ENCODE results near the gene DUSP8.

Gene DUSP8

DNA sequence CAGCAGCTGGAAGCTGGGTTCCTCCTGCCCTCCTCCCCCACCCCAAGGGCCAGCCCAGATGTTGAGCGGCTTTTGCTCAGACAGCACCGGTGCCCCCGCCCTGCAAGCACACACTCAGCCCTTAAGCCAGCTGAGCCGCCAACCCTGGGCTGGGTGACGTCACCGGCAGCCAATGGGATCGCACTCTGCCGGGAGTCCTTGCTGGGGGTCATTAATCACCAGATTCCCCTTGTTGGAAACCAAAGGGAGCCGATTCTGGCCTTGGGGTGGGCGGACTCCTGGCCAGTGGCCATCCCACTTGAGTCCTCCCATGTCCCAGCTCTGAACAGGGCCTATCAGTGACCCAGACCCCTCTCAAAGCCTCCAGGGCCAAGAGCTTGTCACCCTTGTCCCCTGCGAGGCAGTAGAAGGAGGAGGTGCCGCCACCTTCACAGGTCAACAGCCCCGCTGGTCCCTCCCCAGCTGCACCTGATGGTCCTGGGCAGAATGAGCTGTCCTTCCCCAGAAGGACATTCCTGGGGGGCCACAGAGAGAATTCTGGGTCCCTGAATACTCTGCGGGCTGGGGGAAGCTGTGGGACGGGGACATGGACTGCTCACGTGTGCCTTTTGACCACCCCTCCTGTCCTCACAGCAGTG lies 7.4 kb downstream of the DUSP8 start:
- Histone ChIP-seq H3K4me1 (ENCODE audit: insufficient read depth, low read length) (peaks cover 12% of the 10 kb centered on the region), H3K4me3 (ENCODE audit: low read length) (no peak overlapping the region), H3K27me3 (ENCODE audit: insufficient read depth, low read length) (peaks cover 12% of the 10 kb centered on the region), H3K9me3 (ENCODE audit: insufficient read depth, low read depth, low read length) (no peaks in the 10 kb centered on the region), H3K9ac (ENCODE audit: low read depth, low read length) (no peak overlapping the region), H3K36me3 (ENCODE audit: insufficient read depth, low read length) (no peaks in the 10 kb centered on the region), H3K27ac (ENCODE audit: low read depth, low read length) (no peak overlapping the region)
- 33% methylated on average over 16 of the region's 16 CpGs for WGBS

DNA sequence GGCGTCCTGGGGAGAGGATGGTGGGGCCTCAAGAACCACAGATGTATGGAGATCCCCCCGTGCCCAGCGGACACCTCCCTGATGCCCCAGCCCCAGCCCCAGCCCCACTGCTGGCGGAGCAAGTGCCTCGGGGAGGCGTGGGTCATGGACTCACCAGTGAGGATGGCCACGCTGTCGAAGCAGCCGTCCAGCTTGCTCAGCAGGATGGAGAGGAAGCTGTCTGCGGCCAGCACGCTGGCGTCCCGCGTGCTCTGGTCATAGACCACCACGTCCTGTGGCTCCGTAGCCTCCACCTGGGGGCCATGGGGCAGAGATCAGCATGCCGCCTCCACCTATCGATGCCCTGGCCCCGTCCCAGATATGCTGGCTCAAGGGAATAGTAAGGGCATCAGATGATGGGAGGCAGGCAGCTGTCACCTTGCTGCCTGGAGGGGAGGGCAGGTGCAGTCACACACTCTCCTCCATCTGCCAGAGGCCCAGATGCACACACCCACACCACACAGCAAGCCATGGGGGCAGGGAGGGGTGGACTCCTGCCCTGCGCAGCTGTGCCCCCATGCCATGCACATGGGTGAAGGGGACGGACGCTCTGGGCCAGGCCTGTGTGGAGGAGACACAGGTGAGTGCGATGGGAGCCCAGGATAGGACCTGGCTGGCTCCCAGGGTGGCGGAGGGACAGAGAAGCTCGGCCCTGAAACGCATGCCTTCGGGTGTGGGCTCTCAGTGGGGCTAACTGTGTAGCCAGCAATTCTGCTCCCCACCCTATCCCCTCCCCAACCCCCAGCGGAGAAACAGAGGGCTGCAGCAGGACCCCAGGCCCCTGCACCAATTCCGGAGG lies 8.2 kb downstream of the DUSP8 start:
- Histone ChIP-seq H3K4me3 (ENCODE audit: low read length) (no peak overlapping the region), H3K9me3 (ENCODE audit: insufficient read depth, low read depth, low read length) (no peaks in the 10 kb centered on the region), H3K36me3 (ENCODE audit: insufficient read depth, low read length) (no peaks in the 10 kb centered on the region), H3K27me3 (ENCODE audit: insufficient read depth, low read length) (peaks cover 6% of the 10 kb centered on the region), H3K9ac (ENCODE audit: low read depth, low read length) (no peak overlapping the region), H3K27ac (ENCODE audit: low read depth, low read length) (no peak overlapping the region), H3K4me1 (ENCODE audit: insufficient read depth, low read length) (peaks cover 19% of the 10 kb centered on the region)
- WGBS: 79% methylated on average over 28 of the region's 29 CpGs

DNA sequence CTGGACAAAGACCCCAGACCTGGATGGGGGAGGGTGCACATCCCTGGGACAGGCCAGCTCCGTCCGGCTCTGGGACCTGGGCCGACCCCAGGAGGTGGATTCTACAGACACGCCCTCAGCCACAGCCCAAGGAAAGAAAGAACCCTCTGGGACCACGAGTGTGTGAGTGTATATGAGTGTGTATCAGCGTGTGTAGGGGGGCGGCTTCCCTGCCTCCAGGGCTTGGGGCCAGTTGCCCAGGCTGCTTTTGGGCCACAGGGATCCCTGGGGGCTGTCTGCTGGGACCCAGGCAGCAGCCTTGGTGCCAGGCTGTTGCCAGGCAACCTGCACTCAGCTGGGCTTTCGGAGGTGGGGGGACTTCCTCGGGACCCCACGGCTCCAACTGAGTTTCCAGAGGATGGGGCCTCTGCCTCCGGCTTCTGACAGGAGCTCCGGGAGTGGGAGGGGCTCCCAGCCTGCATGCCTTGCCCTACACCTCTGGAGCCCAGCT lies 8.9 kb downstream of the DUSP8 start:
- H3K9ac ChIP-seq (ENCODE audit: low read depth, low read length): no peak overlapping the region
- no peak overlapping the region for H3K27ac ChIP-seq (ENCODE audit: low read depth, low read length)
- no peaks in the 10 kb centered on the region for H3K9me3 ChIP-seq (ENCODE audit: insufficient read depth, low read depth, low read length)
- H3K4me1 ChIP-seq (ENCODE audit: insufficient read depth, low read length): peaks cover 21% of the 10 kb centered on the region
- 92% methylated on average over 12 of the region's 12 CpGs for WGBS
- H3K36me3 ChIP-seq (ENCODE audit: insufficient read depth, low read length): no peaks in the 10 kb centered on the region
- H3K27me3 ChIP-seq (ENCODE audit: insufficient read depth, low read length): peaks cover 7% of the 10 kb centered on the region; the same call in 1 of the 2 replicates
- no peak overlapping the region for H3K4me3 ChIP-seq (ENCODE audit: low read length)

DNA sequence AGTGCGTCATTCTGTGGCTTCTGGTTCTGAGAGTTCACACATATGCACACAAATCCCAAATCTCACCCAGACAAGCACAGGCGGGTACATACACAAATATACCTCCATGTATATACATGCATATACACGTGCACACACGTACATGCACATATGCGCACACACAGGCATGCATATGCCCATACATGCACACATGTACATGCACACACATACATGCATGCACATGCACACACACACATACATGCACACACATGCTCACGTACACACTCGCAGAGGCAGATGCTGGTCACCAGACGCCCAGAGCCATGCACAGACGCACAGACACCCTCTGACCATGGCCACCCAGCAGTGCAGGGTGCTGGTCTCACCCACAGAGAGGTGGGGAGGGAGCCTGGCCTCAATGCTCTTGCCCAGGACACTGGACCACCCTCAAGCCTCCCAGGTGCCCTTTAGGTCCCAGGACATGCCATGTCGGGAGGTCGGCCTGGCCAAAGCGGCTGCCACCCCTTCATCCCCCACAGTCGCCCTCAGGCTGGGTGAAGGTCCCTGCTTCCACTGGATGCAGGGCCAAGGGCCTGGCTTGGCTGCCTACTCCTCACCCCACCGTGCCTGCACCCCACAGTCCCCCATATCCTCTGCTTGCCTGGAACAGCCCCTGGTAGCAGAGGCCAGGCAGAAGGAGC lies 9.5 kb downstream of the DUSP8 start:
- Histone ChIP-seq H3K27me3 (ENCODE audit: insufficient read depth, low read length) (peaks cover 12% of the 10 kb centered on the region), H3K4me1 (ENCODE audit: insufficient read depth, low read length) (peaks cover 21% of the 10 kb centered on the region), H3K4me3 (ENCODE audit: low read length) (no peak overlapping the region), H3K36me3 (ENCODE audit: insufficient read depth, low read length) (no peaks in the 10 kb centered on the region), H3K27ac (ENCODE audit: low read depth, low read length) (no peak overlapping the region), H3K9me3 (ENCODE audit: insufficient read depth, low read depth, low read length) (no peaks in the 10 kb centered on the region), H3K9ac (ENCODE audit: low read depth, low read length) (no peak overlapping the region)
- WGBS: 94% methylated on average over 14 of the region's 14 CpGs

DNA sequence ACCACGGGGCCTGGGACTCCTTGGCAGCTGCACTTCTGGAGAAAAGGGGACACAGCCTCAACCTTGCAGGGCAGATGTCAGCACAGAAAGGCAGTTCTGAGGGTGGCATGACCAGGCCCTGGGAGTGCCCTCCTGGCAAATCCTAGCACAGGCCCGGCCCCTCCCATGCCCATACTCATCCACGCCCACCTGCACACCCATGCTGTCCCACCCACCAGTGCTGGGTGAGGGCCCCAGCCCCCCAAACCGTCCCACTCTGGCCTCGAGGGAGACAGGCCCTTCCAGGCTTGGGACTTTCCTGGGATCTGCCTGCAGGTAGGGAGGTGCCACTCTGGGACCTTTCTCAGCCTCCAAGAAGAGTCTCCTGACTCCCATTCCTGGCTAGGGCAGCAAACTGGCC lies 10.1 kb downstream of the DUSP8 start:
- WGBS: 91% methylated on average over 5 of the region's 5 CpGs
- Histone ChIP-seq H3K9me3 (ENCODE audit: insufficient read depth, low read depth, low read length) (no peaks in the 10 kb centered on the region), H3K9ac (ENCODE audit: low read depth, low read length) (no peak overlapping the region), H3K4me1 (ENCODE audit: insufficient read depth, low read length) (peaks cover 21% of the 10 kb centered on the region), H3K4me3 (ENCODE audit: low read length) (no peak overlapping the region), H3K27me3 (ENCODE audit: insufficient read depth, low read length) (peaks cover 18% of the 10 kb centered on the region), H3K27ac (ENCODE audit: low read depth, low read length) (no peak overlapping the region), H3K36me3 (ENCODE audit: insufficient read depth, low read length) (no peaks in the 10 kb centered on the region)

DNA sequence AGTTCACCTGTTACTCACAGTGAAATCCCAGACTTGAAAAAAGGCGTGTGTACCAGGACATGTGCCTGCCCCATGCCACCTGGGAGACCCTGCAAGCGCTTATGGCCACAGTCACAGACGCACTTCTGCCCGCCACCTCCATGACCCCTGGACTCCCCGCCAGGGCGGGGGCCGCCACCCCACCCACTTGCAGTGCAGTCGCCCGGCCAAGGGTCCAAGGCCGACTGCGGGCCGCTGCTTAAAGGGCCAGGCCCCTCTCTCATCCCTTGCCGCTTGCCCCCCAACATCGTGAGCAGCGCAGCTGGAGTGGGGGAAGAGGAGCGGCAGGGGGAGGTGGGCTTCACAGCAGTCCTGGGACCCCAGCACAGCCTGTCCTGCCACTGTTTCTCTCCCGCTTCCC lies 10.8 kb downstream of the DUSP8 start:
- H3K27me3 ChIP-seq (ENCODE audit: insufficient read depth, low read length): peaks cover 21% of the 10 kb centered on the region
- no peak overlapping the region for H3K4me3 ChIP-seq (ENCODE audit: low read length)
- H3K4me1 ChIP-seq (ENCODE audit: insufficient read depth, low read length): peaks cover 21% of the 10 kb centered on the region
- H3K27ac ChIP-seq (ENCODE audit: low read depth, low read length): no peak overlapping the region
- no peak overlapping the region for H3K9ac ChIP-seq (ENCODE audit: low read depth, low read length)
- H3K36me3 ChIP-seq (ENCODE audit: insufficient read depth, low read length): no peaks in the 10 kb centered on the region
- WGBS: 94% methylated on average over 17 of the region's 17 CpGs
- no peaks in the 10 kb centered on the region for H3K9me3 ChIP-seq (ENCODE audit: insufficient read depth, low read depth, low read length)

DNA sequence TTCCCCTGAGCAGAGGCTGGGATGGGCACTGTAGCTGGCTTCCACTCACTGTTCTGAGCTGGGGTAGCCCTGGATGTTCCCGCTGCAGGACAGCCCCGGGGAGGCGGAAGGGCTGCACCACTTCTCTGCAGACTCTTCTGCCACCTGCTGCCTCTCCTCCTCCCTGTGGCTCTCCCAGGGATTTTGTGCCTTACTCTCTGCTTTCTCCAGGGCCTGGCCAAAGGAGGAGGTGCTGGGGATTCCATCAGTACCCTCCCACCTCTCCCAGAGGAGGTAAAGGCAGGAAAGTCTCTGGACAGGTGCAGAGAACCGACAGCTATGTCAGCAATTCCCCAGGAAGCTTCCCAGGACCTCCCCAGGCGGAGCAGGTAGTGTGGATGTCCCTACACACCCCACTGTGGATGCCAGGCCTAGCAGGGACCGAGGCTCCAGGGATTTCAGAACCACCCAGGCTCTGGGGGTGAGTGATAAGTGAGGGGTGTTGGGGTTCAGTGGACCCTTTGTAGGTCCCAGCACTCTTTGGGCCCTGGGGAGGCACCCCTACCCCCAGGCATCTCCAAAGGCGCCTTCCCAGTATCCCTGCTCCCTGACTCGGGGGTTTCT lies 11.3 kb downstream of the DUSP8 start:
- Histone ChIP-seq H3K4me1 (ENCODE audit: insufficient read depth, low read length) (peaks cover 21% of the 10 kb centered on the region), H3K36me3 (ENCODE audit: insufficient read depth, low read length) (no peaks in the 10 kb centered on the region), H3K9ac (ENCODE audit: low read depth, low read length) (no peak overlapping the region), H3K27me3 (ENCODE audit: insufficient read depth, low read length) (peaks cover 25% of the 10 kb centered on the region), H3K4me3 (ENCODE audit: low read length) (no peak overlapping the region), H3K27ac (ENCODE audit: low read depth, low read length) (no peak overlapping the region), H3K9me3 (ENCODE audit: insufficient read depth, low read depth, low read length) (no peaks in the 10 kb centered on the region)
- 83% methylated on average over 7 of the region's 8 CpGs for WGBS

DNA sequence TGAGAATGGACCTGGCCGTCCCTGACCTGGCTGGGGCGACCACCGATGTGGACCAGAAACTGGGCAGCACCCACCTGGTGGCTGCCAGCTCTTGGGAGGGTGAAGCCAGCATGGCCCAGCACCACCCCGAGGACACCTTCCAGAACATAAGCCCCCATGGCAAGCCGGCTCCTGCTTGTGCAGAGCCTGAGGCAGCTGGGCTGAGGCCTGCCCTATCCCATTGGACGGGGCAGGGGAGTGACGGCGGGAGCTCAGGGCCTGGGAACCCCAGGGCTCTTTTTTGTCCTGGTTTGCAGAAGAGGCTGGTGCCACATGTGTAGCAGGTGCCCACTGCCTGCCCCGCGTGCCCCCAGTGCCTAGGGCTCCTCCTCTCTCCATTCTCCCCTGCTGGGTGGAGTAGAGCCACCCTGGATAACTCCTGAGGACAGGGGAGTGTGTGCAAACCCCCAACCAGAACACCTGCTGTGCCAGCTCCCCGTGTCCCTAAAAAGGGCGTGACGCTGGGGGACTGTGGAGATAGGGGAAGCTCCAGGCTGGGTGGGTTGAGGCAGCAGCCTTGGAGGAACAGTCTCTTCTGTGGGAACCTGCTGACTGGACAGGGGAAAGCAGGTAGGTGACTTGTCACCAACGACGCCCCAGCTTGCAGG lies 11.9 kb downstream of the DUSP8 start:
- Histone ChIP-seq H3K9me3 (ENCODE audit: insufficient read depth, low read depth, low read length) (no peaks in the 10 kb centered on the region), H3K4me3 (ENCODE audit: low read length) (no peak overlapping the region), H3K36me3 (ENCODE audit: insufficient read depth, low read length) (no peaks in the 10 kb centered on the region), H3K27ac (ENCODE audit: low read depth, low read length) (no peak overlapping the region), H3K9ac (ENCODE audit: low read depth, low read length) (no peak overlapping the region), H3K27me3 (ENCODE audit: insufficient read depth, low read length) (peaks cover 31% of the 10 kb centered on the region), H3K4me1 (ENCODE audit: insufficient read depth, low read length) (peaks cover 23% of the 10 kb centered on the region)
- 88% methylated on average over 15 of the region's 15 CpGs for WGBS

DNA sequence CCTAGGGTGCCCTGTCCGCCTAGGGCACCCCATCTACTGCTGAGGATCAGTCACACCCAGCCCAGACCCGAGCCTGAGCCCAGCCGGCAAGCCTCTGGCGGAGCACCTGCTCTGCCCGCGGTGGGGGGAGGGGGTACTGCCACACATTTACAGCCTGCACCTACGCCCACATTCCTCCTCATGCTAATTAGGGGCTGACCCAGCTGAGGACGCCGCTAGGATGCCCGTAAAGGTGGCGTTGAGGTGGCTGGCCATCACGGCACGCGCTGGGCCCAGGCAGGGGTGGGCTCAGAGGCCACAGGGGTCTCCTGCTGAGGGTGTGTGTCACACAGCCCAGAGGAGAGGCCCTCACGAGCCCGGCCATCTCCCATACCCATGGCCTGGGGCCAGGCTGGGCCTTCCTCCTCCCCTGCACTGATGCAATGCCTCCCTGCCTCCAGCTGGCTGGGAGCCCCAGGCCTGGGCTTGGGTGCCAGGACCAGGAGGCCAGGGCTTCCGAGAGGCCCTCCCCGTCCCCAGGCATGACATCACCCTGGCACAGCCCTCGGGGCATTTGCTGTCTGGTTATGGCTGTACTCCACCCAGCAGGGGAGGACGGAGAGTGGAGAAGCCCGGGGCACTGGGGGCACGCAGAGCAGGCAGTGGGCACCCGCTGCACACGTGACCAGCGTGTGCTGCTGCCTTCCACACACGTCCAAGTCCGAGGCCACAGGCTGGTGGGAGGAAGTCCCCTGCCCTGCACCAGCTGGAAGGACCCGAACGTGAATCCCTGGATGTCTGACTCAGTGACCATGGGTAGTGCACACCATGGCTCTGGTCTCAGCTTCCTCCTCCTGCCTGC lies 12.7 kb downstream of the DUSP8 start:
- H3K9me3 ChIP-seq (ENCODE audit: insufficient read depth, low read depth, low read length): no peaks in the 10 kb centered on the region
- no peak overlapping the region for H3K27ac ChIP-seq (ENCODE audit: low read depth, low read length)
- H3K27me3 ChIP-seq (ENCODE audit: insufficient read depth, low read length): peaks cover 31% of the 10 kb centered on the region
- no peak overlapping the region for H3K9ac ChIP-seq (ENCODE audit: low read depth, low read length)
- H3K4me3 ChIP-seq (ENCODE audit: low read length): no peak overlapping the region
- no peaks in the 10 kb centered on the region for H3K36me3 ChIP-seq (ENCODE audit: insufficient read depth, low read length)
- WGBS: 62% methylated on average over 29 of the region's 29 CpGs
- H3K4me1 ChIP-seq (ENCODE audit: insufficient read depth, low read length): peaks cover 19% of the 10 kb centered on the region

DNA sequence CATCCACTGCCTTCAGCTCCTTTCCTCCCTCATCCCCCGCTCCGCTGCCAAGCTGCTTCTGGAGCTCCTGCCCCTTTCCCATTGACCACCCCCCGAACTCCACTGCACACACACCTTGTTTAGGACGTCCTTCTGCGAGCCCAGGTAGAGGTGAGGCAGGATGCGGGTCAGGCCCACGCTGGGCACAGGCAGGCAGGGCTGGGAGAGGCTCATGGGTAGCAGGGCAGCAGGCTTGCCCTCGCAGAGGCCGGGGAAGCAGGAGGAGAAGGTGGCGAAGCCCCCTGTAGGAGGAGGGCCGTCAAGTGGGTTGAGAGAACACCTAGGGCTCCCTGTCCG lies 13.3 kb downstream of the DUSP8 start:
- peaks cover 34% of the 10 kb centered on the region for H3K27me3 ChIP-seq (ENCODE audit: insufficient read depth, low read length)
- no peak overlapping the region for H3K27ac ChIP-seq (ENCODE audit: low read depth, low read length)
- WGBS: 74% methylated on average over 12 of the region's 12 CpGs
- no peak overlapping the region for H3K4me3 ChIP-seq (ENCODE audit: low read length)
- no peak overlapping the region for H3K9ac ChIP-seq (ENCODE audit: low read depth, low read length)
- peaks cover 19% of the 10 kb centered on the region for H3K4me1 ChIP-seq (ENCODE audit: insufficient read depth, low read length)
- H3K9me3 ChIP-seq (ENCODE audit: insufficient read depth, low read depth, low read length): no peaks in the 10 kb centered on the region
- no peaks in the 10 kb centered on the region for H3K36me3 ChIP-seq (ENCODE audit: insufficient read depth, low read length)

All from HUES64 (cell line).